Measurements from ENCODE around the gene TMBIM1.

TMBIM1 gene

GRCh38 chr2:218292048-218293014 is at the start of gene TMBIM1:
TSS of gene TMBIM1 (minus strand) at chr2:218292503. CDS start at chr2:218282141, 10,362 bp downstream.
- peak; percentile 81 for DNase-seq

GRCh38 chr2:218341381-218341780 is 49.1 kb upstream of the TMBIM1 start:
- no peak for DNase-seq

GRCh38 chr2:218340656-218341055 is 48.4 kb upstream of the TMBIM1 start:
- no peak for DNase-seq

- no peak for DNase-seq
Measured at GRCh38 chr2:218334531-218334930, 42.2 kb upstream of the TMBIM1 start.

- DNase-seq = peak; percentile 75
Measured at GRCh38 chr2:218332920-218333645, 40.8 kb upstream of the TMBIM1 start.

- peak; percentile 19 for DNase-seq
Measured at GRCh38 chr2:218332288-218332687, 40.0 kb upstream of the TMBIM1 start.

- DNase-seq = no peak
Measured at GRCh38 chr2:218331745-218332144, 39.4 kb upstream of the TMBIM1 start.

- no peak for DNase-seq
Measured at GRCh38 chr2:218329826-218330593, 37.7 kb upstream of the TMBIM1 start.

GRCh38 chr2:218329027-218329825 is 36.9 kb upstream of the TMBIM1 start:
- DNase-seq = no peak

GRCh38 chr2:218328294-218328693 is 36.0 kb upstream of the TMBIM1 start:
- no peak for DNase-seq

GRCh38 chr2:218327451-218328210 is 35.3 kb upstream of the TMBIM1 start:
- no peak for DNase-seq

- no peak for DNase-seq
Measured at GRCh38 chr2:218326315-218326714, 34.0 kb upstream of the TMBIM1 start.

- no peak for DNase-seq
Measured at GRCh38 chr2:218325566-218326160, 33.4 kb upstream of the TMBIM1 start.

GRCh38 chr2:218323526-218324472 is 31.5 kb upstream of the TMBIM1 start:
- no peak for DNase-seq

- DNase-seq = peak; percentile 72
Measured at GRCh38 chr2:218322768-218323525, 30.6 kb upstream of the TMBIM1 start.

- no peak for DNase-seq
Measured at GRCh38 chr2:218320704-218321336, 28.5 kb upstream of the TMBIM1 start.

- no peak for DNase-seq
Measured at GRCh38 chr2:218319813-218320365, 27.6 kb upstream of the TMBIM1 start.

GRCh38 chr2:218318241-218318640 is 25.9 kb upstream of the TMBIM1 start:
- DNase-seq = no peak

All from RPMI8226 (cell line).